Lower leg skin (tissue), 4 donors: ENCODE measurements around the gene PAN3. TPM values are rescaled to one million over a fixed set of nuclear protein-coding genes. Genes with fewer than 3 reads are reported as not detected.

Experiments used
- DNase-seq, 2 donors: peaks; one replicate each; pipeline ENCODE4 v3.0.0-alpha.2; 2019; ENCODE audit warnings: low spot score in 2 of 2
- H3K4me3 ChIP-seq: fragments of 200-600 bp; sonication (generic); 2 replicates; pipeline ENCODE4 v1.5.1; 2017; ENCODE audit warnings: mild to moderate bottlenecking, low read depth; ENCODE audit not compliant: poor library complexity, severe bottlenecking
- POLR2A ChIP-seq, 2 donors: fragments of 450-650 bp; IDR thresholded peaks; one replicate each; pipeline ENCODE4 v1.6.1; 2016 to 2017; ENCODE audit warnings: antibody characterized with exemption in 2 of 2, mild to moderate bottlenecking in 1 of 2, moderate library complexity in 1 of 2
- WGBS, 2 donors: methylation state at CpG; one replicate each; pipeline ENCODE4 v1.1.5; 2018; 5-methylcytosine and 5-hydroxymethylcytosine counted together
- intact Hi-C: fragments of 100-400 bp; cut with DNase I; formaldehyde crosslinking; loops from one replicate; pipeline ENCODE4 v1.15.0; 2023; ENCODE audit warnings: low total_unique reads
- total RNA-seq, 4 donors: library from RNA; depleted of rRNA; stranded (reverse); fragments of >200 nt; gene quantifications; one replicate each; pipeline ENCODE4 v1.1.0, GENCODE V29; 2016
- TF ChIP-seq, protein P1 (sequence below), 3 donors: fragments of 450-650 bp; IDR thresholded peaks; one replicate each; pipeline ENCODE4 v1.5.1; 2016; ENCODE audit warnings: antibody characterized with exemption in 3 of 3, mild to moderate bottlenecking in 3 of 3, moderate library complexity in 2 of 3

PAN3 gene
- total RNA-seq, 4 donors from 2014 or later: 32.2 to 57.7 (median 46.9) TPM

- WGBS, 2 donors: 93 to 97% methylated on average over 1 of the region's 1 CpG
- intact Hi-C loops: no loop called here
- TF ChIP-seq, protein P1, sequence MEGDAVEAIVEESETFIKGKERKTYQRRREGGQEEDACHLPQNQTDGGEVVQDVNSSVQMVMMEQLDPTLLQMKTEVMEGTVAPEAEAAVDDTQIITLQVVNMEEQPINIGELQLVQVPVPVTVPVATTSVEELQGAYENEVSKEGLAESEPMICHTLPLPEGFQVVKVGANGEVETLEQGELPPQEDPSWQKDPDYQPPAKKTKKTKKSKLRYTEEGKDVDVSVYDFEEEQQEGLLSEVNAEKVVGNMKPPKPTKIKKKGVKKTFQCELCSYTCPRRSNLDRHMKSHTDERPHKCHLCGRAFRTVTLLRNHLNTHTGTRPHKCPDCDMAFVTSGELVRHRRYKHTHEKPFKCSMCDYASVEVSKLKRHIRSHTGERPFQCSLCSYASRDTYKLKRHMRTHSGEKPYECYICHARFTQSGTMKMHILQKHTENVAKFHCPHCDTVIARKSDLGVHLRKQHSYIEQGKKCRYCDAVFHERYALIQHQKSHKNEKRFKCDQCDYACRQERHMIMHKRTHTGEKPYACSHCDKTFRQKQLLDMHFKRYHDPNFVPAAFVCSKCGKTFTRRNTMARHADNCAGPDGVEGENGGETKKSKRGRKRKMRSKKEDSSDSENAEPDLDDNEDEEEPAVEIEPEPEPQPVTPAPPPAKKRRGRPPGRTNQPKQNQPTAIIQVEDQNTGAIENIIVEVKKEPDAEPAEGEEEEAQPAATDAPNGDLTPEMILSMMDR (IDR thresholded peaks at IDR 0.05): no peak
- no peak for TF ChIP-seq POLR2A (IDR thresholded peaks at IDR 0.05)
- DNase-seq: no peak
- H3K4me3 ChIP-seq: no peak overlapping the region
Measured at GRCh38 chr13:28177877-28178276, 39.5 kb downstream of the PAN3 start.

DNA sequence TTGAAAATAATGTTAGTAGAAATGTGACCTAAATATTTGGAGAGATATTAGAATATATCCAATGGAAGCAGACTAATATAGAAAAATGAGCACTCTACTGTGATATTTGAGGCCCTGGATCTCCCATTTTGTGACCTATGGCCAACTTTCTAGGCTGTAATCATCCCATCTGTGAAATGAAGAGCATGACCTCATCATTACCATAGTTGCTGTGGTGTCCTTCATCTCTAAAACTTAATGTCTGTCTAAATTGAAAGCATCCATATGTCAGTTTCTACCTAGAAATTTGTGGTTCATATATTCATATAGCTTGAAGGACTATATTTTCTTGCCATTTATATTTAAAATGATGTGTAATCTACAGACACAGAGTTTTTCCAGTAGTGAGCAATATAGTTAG lies 41.6 kb downstream of the PAN3 start:
- intact Hi-C loops: no loop called here
- H3K4me3 ChIP-seq: no peak overlapping the region
- TF ChIP-seq POLR2A (IDR thresholded peaks at IDR 0.05): no peak
- TF ChIP-seq, protein P1 (IDR thresholded peaks at IDR 0.05): no peak
- DNase-seq: no peak

GRCh38 chr13:28181413-28181812 lies 43.1 kb downstream of the PAN3 start:
- no peak for DNase-seq
- WGBS, 2 donors: 82 to 87% methylated on average over 2 of the region's 2 CpGs
- intact Hi-C loops: no loop called here
- TF ChIP-seq, protein P1 (IDR thresholded peaks at IDR 0.05): no peak
- TF ChIP-seq POLR2A (IDR thresholded peaks at IDR 0.05): no peak
- H3K4me3 ChIP-seq: no peak overlapping the region

- H3K4me3 ChIP-seq: no peak overlapping the region
- intact Hi-C loops: no loop called here
- TF ChIP-seq, protein P1 (IDR thresholded peaks at IDR 0.05): no peak
- TF ChIP-seq POLR2A (IDR thresholded peaks at IDR 0.05): no peak
- no peak for DNase-seq
- WGBS, 2 donors: 45 to 74% methylated on average over 2 of the region's 2 CpGs
Measured at GRCh38 chr13:28185256-28185655, 46.9 kb downstream of the PAN3 start.

GRCh38 chr13:28199089-28199488 lies 60.7 kb downstream of the PAN3 start:
- WGBS, 2 donors: 92 to 96% methylated on average over 3 of the region's 3 CpGs
- H3K4me3 ChIP-seq: no peak overlapping the region
- intact Hi-C loops: no loop called here
- no peak for DNase-seq
- TF ChIP-seq, protein P1 (IDR thresholded peaks at IDR 0.05): no peak
- TF ChIP-seq POLR2A (IDR thresholded peaks at IDR 0.05): no peak

DNA sequence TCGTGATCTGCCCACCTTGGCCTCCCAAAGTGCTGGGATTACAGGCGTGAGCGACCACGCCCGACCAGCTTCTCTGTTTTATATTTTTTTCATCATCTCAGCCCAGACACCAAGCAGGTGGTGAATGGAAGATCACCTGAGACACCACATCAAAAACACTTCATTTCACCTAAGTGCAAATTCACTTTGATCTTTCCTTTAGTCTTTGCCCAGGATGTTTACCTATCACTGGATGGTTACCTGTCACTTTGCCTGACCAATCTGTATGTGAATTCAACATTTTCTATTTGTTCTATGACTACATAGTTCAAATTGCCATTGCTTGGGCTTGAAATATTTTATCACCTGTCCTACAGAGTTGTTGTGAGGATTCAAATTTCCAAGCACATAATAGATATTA lies 65.7 kb downstream of the PAN3 start:
- no peak for DNase-seq
- intact Hi-C loops: no loop called here
- WGBS, 2 donors: 96 to 99% methylated on average over 5 of the region's 5 CpGs
- TF ChIP-seq POLR2A (IDR thresholded peaks at IDR 0.05): no peak
- TF ChIP-seq, protein P1 (IDR thresholded peaks at IDR 0.05): no peak
- H3K4me3 ChIP-seq: no peak overlapping the region
